Endodermal cell (in vitro differentiated cells): ENCODE data around the gene EFCAB6. TPM values are rescaled to one million over a fixed set of nuclear protein-coding genes. Genes with fewer than 3 reads are reported as not detected.

Experiments
- DNase-seq: peaks from one replicate; pipeline ENCODE4 v3.0.0-alpha.2; 2017
- H3K27ac ChIP-seq: 2 replicates; pipeline ENCODE4 v1.5.1; 2013; ENCODE audit warnings: mild to moderate bottlenecking, low read depth, low read length, moderate library complexity
- H3K27me3 ChIP-seq: 2 replicates; pipeline ENCODE4 v1.6.1; 2013; ENCODE audit warnings: mild to moderate bottlenecking, low read length, moderate library complexity; ENCODE audit not compliant: insufficient read depth, control insufficient read depth, poor library complexity, severe bottlenecking
- H3K36me3 ChIP-seq: 2 replicates; pipeline ENCODE4 v1.7.0; 2013; ENCODE audit warnings: mild to moderate bottlenecking, low read length, moderate library complexity; ENCODE audit not compliant: control insufficient read depth, insufficient read depth
- H3K4me1 ChIP-seq: one replicate; pipeline ENCODE4 v1.7.0; 2013; ENCODE audit warnings: low read length; ENCODE audit not compliant: control insufficient read depth, insufficient read depth
- H3K4me3 ChIP-seq: 2 replicates; pipeline ENCODE4 v1.5.1; 2013; ENCODE audit warnings: mild to moderate bottlenecking, low read length, moderate library complexity
- H3K9ac ChIP-seq: 2 replicates; pipeline ENCODE4 v1.6.1; 2013; ENCODE audit warnings: mild to moderate bottlenecking, low read length, moderate library complexity; ENCODE audit not compliant: poor library complexity, severe bottlenecking; ENCODE audit errors: extremely low read depth
- H3K9me3 ChIP-seq: 2 replicates; pipeline ENCODE4 v1.6.1; 2013; ENCODE audit warnings: mild to moderate bottlenecking, low read length, moderate library complexity; ENCODE audit not compliant: control insufficient read depth
- H3K27ac Mint-ChIP-seq: 2 replicates; pipeline ENCODE4 v1.8.0; 2020; ENCODE audit warnings: mixed read lengths
- H3K27me3 Mint-ChIP-seq: 2 replicates; pipeline ENCODE4 v1.8.0; 2021; ENCODE audit warnings: mild to moderate bottlenecking, mixed read lengths; ENCODE audit not compliant: insufficient read depth
- H3K36me3 Mint-ChIP-seq: 2 replicates; pipeline ENCODE4 v1.8.0; 2020; ENCODE audit warnings: low read depth, mixed read lengths
- H3K4me1 Mint-ChIP-seq: 2 replicates; pipeline ENCODE4 v1.8.0; 2020; ENCODE audit warnings: mixed read lengths
- H3K4me3 Mint-ChIP-seq: 2 replicates; pipeline ENCODE4 v1.8.0; 2020; ENCODE audit warnings: mild to moderate bottlenecking, moderate library complexity, mixed read lengths
- H3K9me3 Mint-ChIP-seq: 2 replicates; pipeline ENCODE4 v1.8.0; 2020; ENCODE audit warnings: mild to moderate bottlenecking, mixed read lengths
- CTCF ChIP-seq: fragments of 200-600 bp; sonication (generic); conservative IDR thresholded peaks from 2 replicates; pipeline ENCODE4 v1.5.0; 2021; ENCODE audit warnings: antibody characterized with exemption, mild to moderate bottlenecking
- WGBS, 2 experiments: methylation state at CpG; one replicate each; pipeline versions ENCODE4 v1.1.5 to v1.1.7; 2013; ENCODE audit warnings: missing lambda C conversion rate in 2 of 2, mixed read lengths in 1 of 2; ENCODE audit not compliant: insufficient coverage in 1 of 2, insufficient read length in 1 of 2; 5-methylcytosine and 5-hydroxymethylcytosine counted together
- total RNA-seq, 2 donors: library from RNA; stranded (reverse); fragmentation: NEBNext Ultra II Directional in 1 of 2; extraction: Animal tissue kit (Norgen Biotek cat#: 25700) in 1 of 2; gene quantifications; 2 replicates in 1 of 2; 3 replicates in 1 of 2; pipeline ENCODE4 v1.2.1, GENCODE V29; 2021

The EFCAB6 gene
- total RNA-seq, 2 donors from 2014 or later: 1.8 to 2.0 TPM

DNA sequence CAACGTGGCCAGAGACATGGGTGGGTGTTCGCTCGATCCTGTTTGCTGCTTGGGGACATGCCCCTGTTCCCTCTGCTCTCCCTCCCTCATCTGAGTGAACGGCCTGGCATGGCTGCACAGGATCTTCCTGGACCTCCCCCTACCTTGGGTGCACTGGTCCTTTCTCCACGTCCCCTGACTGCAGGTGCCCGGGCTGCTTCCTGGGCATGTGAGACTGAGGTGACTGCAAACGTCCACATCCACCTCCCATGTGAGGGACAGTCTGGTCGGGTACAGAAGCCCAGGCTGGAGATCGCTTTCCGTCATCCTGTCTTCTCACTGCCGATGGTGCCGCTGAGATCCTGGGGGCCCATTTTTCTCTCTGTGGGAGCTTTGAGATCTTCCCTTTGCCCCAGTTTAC is 38.4 kb upstream of the EFCAB6 start:
- no peaks in the 10 kb centered on the region for H3K27me3 Mint-ChIP-seq
- peaks cover 2% of the 10 kb centered on the region for H3K36me3 Mint-ChIP-seq
- Histone ChIP-seq H3K36me3 (no peaks in the 10 kb centered on the region), H3K9me3 (no peaks in the 10 kb centered on the region), H3K27me3 (no peaks in the 10 kb centered on the region), H3K9ac (no peak overlapping the region), H3K4me3 (no peak overlapping the region), H3K4me1 (no peaks in the 10 kb centered on the region), H3K27ac (no peak overlapping the region)
- H3K4me3 Mint-ChIP-seq: no peak overlapping the region
- no peaks in the 10 kb centered on the region for H3K9me3 Mint-ChIP-seq
- no peak overlapping the region for H3K27ac Mint-ChIP-seq
- peaks cover 15% of the 10 kb centered on the region for H3K4me1 Mint-ChIP-seq
- DNase-seq: peak; percentile 19
- 90 to 91% methylated on average over 5 to 12 of the region's 12 CpGs for WGBS, 2 experiments
- no peak for TF ChIP-seq CTCF

DNA sequence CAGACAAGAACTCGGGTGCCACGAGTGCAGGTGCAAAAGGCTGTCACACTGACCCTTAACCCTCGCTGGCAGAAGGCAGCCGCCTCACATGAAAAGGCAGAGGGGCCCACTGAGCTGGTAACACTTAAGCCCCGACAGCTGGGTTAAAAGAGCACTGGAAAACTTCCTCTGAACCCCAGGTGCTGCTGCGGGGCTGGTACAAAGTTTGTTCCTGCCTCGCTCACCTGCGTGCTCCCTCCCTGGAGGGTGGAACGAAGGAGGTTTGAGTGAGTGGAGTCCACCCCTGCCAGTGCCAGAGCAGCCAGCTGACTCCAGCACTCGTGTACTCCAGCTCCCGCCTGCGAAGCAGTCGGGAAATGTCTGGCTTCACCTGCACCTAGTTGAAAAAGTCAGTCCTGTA is 37.6 kb upstream of the EFCAB6 start:
- WGBS, 2 experiments: 91 to 92% methylated on average over 12 to 13 of the region's 13 CpGs

DNA sequence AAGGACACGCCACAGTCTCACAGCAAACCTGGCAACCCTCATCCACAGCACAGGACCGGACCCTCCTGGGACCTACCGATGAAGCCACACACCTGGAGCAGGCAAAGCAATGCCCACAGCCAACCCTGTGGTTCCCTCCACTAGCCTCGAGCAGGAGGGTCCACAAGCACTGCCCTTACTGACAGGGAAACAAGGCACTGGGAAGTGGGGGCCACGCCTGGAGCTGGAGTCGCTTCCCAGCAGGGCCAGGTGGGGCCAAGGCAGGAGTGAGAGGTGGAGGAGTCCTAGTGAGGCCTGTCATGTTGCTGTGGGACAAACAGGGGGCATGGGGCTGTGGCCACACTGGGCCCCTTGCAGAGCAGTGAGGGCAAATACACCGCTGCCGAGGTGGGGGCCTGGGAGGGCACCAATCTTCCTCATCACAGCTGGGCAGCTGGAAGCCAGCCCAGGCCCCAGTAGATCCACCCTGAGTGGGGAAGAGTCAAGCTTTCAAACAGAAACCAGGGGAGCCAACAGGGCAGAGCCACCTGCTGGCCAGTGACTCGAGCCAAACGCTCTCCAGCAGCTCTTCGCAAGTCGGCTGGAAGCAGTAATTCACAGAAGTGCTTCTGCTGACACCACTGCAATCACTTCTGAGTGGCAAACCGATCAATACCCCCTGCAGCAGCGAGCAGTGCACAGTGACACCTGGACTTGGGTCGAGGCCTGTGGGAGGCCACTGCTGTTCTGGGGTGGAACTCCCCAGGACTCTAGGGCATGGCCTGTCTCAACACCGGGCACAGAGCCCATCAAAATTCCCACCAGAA is 36.5 kb upstream of the EFCAB6 start:
- H3K9me3 Mint-ChIP-seq: no peaks in the 10 kb centered on the region
- H3K27ac ChIP-seq: no peak overlapping the region
- H3K4me3 Mint-ChIP-seq: no peak overlapping the region
- no peaks in the 10 kb centered on the region for H3K9me3 ChIP-seq
- H3K4me1 Mint-ChIP-seq: peaks cover 15% of the 10 kb centered on the region
- H3K27ac Mint-ChIP-seq: no peak overlapping the region
- H3K27me3 ChIP-seq: no peaks in the 10 kb centered on the region
- peaks cover 2% of the 10 kb centered on the region for H3K36me3 Mint-ChIP-seq
- H3K4me3 ChIP-seq: no peak overlapping the region
- H3K9ac ChIP-seq: no peak overlapping the region
- WGBS, 2 experiments: 65 to 70% methylated on average over 11 to 16 of the region's 16 CpGs
- peak; percentile 79 for DNase-seq
- H3K36me3 ChIP-seq: no peaks in the 10 kb centered on the region
- no peaks in the 10 kb centered on the region for H3K4me1 ChIP-seq
- no peaks in the 10 kb centered on the region for H3K27me3 Mint-ChIP-seq
- peak; percentile 81 for TF ChIP-seq CTCF

More for the DNA sequence above, 37.6 kb upstream of the EFCAB6 start:
- Mint-ChIP-seq H3K36me3 (peaks cover 2% of the 10 kb centered on the region), H3K4me1 (peaks cover 15% of the 10 kb centered on the region), H3K4me3 (no peak overlapping the region), H3K27ac (no peak overlapping the region), H3K27me3 (no peaks in the 10 kb centered on the region), H3K9me3 (no peaks in the 10 kb centered on the region)
- TF ChIP-seq CTCF: no peak
- Histone ChIP-seq H3K4me3 (no peak overlapping the region), H3K27me3 (no peaks in the 10 kb centered on the region), H3K36me3 (no peaks in the 10 kb centered on the region), H3K9ac (no peak overlapping the region), H3K27ac (no peak overlapping the region), H3K4me1 (no peaks in the 10 kb centered on the region), H3K9me3 (no peaks in the 10 kb centered on the region)
- DNase-seq: no peak
